CD14-positive monocyte (primary cell): ENCODE results near the gene RARRES1. TPM values are rescaled to one million over a fixed set of nuclear protein-coding genes. Genes with fewer than 3 reads are reported as not detected.

Source experiments
- DNase-seq, 3 donors: peaks; one replicate each; pipeline ENCODE4 v3.0.0-alpha.2; 2011 to 2022
- H2AFZ ChIP-seq: 2 replicates; pipeline ENCODE4 v1.6.0; 2012; ENCODE audit warnings: mild to moderate bottlenecking, low read depth, low read length, inconsistent platforms; ENCODE audit not compliant: insufficient read depth, poor library complexity, severe bottlenecking
- H3K27ac ChIP-seq, 2 donors: 1 replicate in 1 of 2; 2 replicates in 1 of 2; pipeline ENCODE4 v1.5.1; 2012 to 2013; ENCODE audit warnings: low read length in 2 of 2, control low read depth in 1 of 2, inconsistent platforms in 1 of 2, low read depth in 1 of 2, mild to moderate bottlenecking in 1 of 2
- H3K27me3 ChIP-seq, 2 donors: one replicate each; pipeline versions ENCODE4 v1.6.0 to v1.6.1; 2011 to 2013; ENCODE audit warnings: low read length in 2 of 2; ENCODE audit not compliant: control insufficient read depth in 2 of 2, insufficient read depth in 2 of 2
- H3K36me3 ChIP-seq, 2 donors: replicated peaks in 1 of 2; 1 replicate in 1 of 2; 2 replicates in 1 of 2; pipeline versions ENCODE4 v1.5.1 to v1.6.1; 2012 to 2013; ENCODE audit warnings: low read length in 2 of 2, control low read depth in 1 of 2, inconsistent platforms in 1 of 2, mild to moderate bottlenecking in 1 of 2; ENCODE audit not compliant: insufficient read depth in 2 of 2, control insufficient read depth in 1 of 2
- H3K4me1 ChIP-seq, 2 donors: 1 replicate in 1 of 2; 2 replicates in 1 of 2; pipeline versions ENCODE4 v1.5.1 to v1.6.1; 2012 to 2013; ENCODE audit warnings: low read length in 2 of 2, control low read depth in 1 of 2, inconsistent platforms in 1 of 2, mild to moderate bottlenecking in 1 of 2, moderate library complexity in 1 of 2; ENCODE audit not compliant: insufficient read depth in 2 of 2, control insufficient read depth in 1 of 2
- H3K4me2 ChIP-seq: replicated peaks from 2 replicates; pipeline ENCODE3; 2012; ENCODE audit warnings: low read length, moderate library complexity, mild to moderate bottlenecking; ENCODE audit not compliant: poor library complexity, severe bottlenecking; ENCODE audit errors: extremely low read depth
- H3K4me3 ChIP-seq, 3 experiments: fragments of 200-600 bp in 1 of 3; sonication (generic) in 1 of 3; replicated peaks in 1 of 3; 1 replicate in 2 of 3; 2 replicates in 1 of 3; pipeline ENCODE4 v1.5.1; 2011 to 2013; ENCODE audit warnings: low read length in 3 of 3, mild to moderate bottlenecking in 3 of 3, control low read depth in 2 of 3, low read depth in 2 of 3, inconsistent platforms in 1 of 3, moderate library complexity in 1 of 3
- H3K79me2 ChIP-seq: 2 replicates; pipeline ENCODE4 v1.6.0; 2012; ENCODE audit warnings: mild to moderate bottlenecking, control low read depth, inconsistent platforms, low read length, moderate library complexity; ENCODE audit not compliant: insufficient read depth
- H3K9ac ChIP-seq: 2 replicates; pipeline ENCODE4 v1.6.0; 2017; ENCODE audit warnings: low read length, mild to moderate bottlenecking; ENCODE audit not compliant: insufficient read depth, poor library complexity, severe bottlenecking
- H3K9me3 ChIP-seq, 2 donors: replicated peaks in 1 of 2; 1 replicate in 1 of 2; 2 replicates in 1 of 2; pipeline versions ENCODE4 v1.5.1 to v1.6.1; 2012 to 2013; ENCODE audit warnings: low read length in 2 of 2, control low read depth in 1 of 2; ENCODE audit not compliant: control insufficient read depth in 1 of 2, insufficient read depth in 1 of 2
- H4K20me1 ChIP-seq: 2 replicates; pipeline ENCODE4 v1.6.0; 2012; ENCODE audit warnings: mild to moderate bottlenecking, low read length, control low read depth, moderate library complexity; ENCODE audit not compliant: insufficient read depth
- H3K27ac Mint-ChIP-seq, 7 donors: one replicate each; pipeline ENCODE4 v1.8.0; 2020; ENCODE audit warnings: mild to moderate bottlenecking in 7 of 7, mixed read lengths in 7 of 7, moderate library complexity in 6 of 7, inconsistent platforms in 2 of 7
- H3K27me3 Mint-ChIP-seq, 3 donors: one replicate each; pipeline ENCODE4 v1.8.0; 2021 to 2022; ENCODE audit warnings: low read depth in 3 of 3, mild to moderate bottlenecking in 3 of 3, mixed read lengths in 3 of 3, moderate library complexity in 3 of 3, inconsistent platforms in 1 of 3
- H3K36me3 Mint-ChIP-seq, 2 donors: one replicate each; pipeline ENCODE4 v1.8.0; 2020; ENCODE audit warnings: mixed read lengths in 2 of 2, inconsistent platforms in 1 of 2, mild to moderate bottlenecking in 1 of 2
- H3K4me1 Mint-ChIP-seq: one replicate; pipeline ENCODE4 v1.8.0; 2020; ENCODE audit warnings: mild to moderate bottlenecking, mixed read lengths
- H3K4me3 Mint-ChIP-seq, 2 donors: one replicate each; pipeline ENCODE4 v1.8.0; 2020; ENCODE audit warnings: mild to moderate bottlenecking in 2 of 2, mixed read lengths in 2 of 2, moderate library complexity in 1 of 2
- H3K9me3 Mint-ChIP-seq, 7 donors: one replicate each; pipeline ENCODE4 v1.8.0; 2020 to 2022; ENCODE audit warnings: mixed read lengths in 7 of 7, mild to moderate bottlenecking in 6 of 7, moderate library complexity in 6 of 7, inconsistent platforms in 2 of 7
- CTCF ChIP-seq: fragments of 200-600 bp; IDR thresholded peaks from one replicate; pipeline ENCODE4 v1.8.0; 2022; ENCODE audit warnings: antibody characterized with exemption, mild to moderate bottlenecking
- WGBS: methylation state at CpG from one replicate; pipeline ENCODE4 v1.1.5; 2013; ENCODE audit warnings: missing lambda C conversion rate; ENCODE audit not compliant: insufficient coverage; 5-methylcytosine and 5-hydroxymethylcytosine counted together
- intact Hi-C, 2 donors: fragments of 100-400 bp; cut with micrococcal nuclease; formaldehyde crosslinking; loops; one replicate each; pipeline versions ENCODE4 v1.15.0 to v1.15.1; 2023
- polyA plus RNA-seq, 3 donors: library from polyadenylated mRNA; depleted of rRNA in 1 of 3; unstranded in 2 of 3; stranded (reverse) in 1 of 3; fragments of 300-500 nt in 2 of 3; fragments of >200 nt in 1 of 3; fragmentation: Illumina TruSeq in 2 of 3; gene quantifications; 1 replicate in 2 of 3; 2 replicates in 1 of 3; pipeline ENCODE4 v1.2.3, GENCODE V29; 2012 to 2021

Gene RARRES1
- polyA plus RNA-seq, 3 donors = not detected

GRCh38 chr3:158775426-158776410 lies 43.5 kb upstream of the RARRES1 start:
- Histone ChIP-seq H3K4me2 (no peak overlapping the region), H3K4me3 (no peak overlapping the region), H3K36me3 (no peaks in the 10 kb centered on the region), H3K9ac (no peak overlapping the region), H3K27ac (no peak overlapping the region), H3K27me3 (no peaks in the 10 kb centered on the region), H3K9me3 (no peaks in the 10 kb centered on the region), H3K79me2 (no peaks in the 10 kb centered on the region), H4K20me1 (no peaks in the 10 kb centered on the region), H3K4me1 (peaks cover 0 to 5% of the 10 kb centered on the region in 2 donors), H2AFZ (no peak overlapping the region)
- 100% methylated on average over 1 of the region's 3 CpGs for WGBS
- TF ChIP-seq CTCF = no peak
- Mint-ChIP-seq H3K4me1 (peaks cover 13% of the 10 kb centered on the region), H3K4me3 (no peak overlapping the region), H3K9me3 (peaks cover 0 to 4% (median 0%) of the 10 kb centered on the region in 7 donors), H3K27ac (peak overlapping the region in 1 of 7 donors; percentile 42), H3K36me3 (peaks cover 0 to 2% of the 10 kb centered on the region in 2 donors), H3K27me3 (peaks cover 0 to 5% (median 2%) of the 10 kb centered on the region in 3 donors)
- intact Hi-C loops = no loop called here
- no peak for DNase-seq

- H3K4me2 ChIP-seq = no peak overlapping the region
Measured at GRCh38 chr3:158774965-158775364, 42.7 kb upstream of the RARRES1 start.

More at GRCh38 chr3:158774965-158775364, 42.7 kb upstream of the RARRES1 start:
- H3K9me3 ChIP-seq = no peaks in the 10 kb centered on the region
- no peak overlapping the region for H3K27ac ChIP-seq
- no peaks in the 10 kb centered on the region for H4K20me1 ChIP-seq
- intact Hi-C loops = no loop called here
- no peaks in the 10 kb centered on the region for H3K79me2 ChIP-seq
- Mint-ChIP-seq H3K4me1 (peaks cover 13% of the 10 kb centered on the region), H3K36me3 (peaks cover 0 to 2% of the 10 kb centered on the region in 2 donors), H3K27ac (no peak overlapping the region), H3K9me3 (peaks cover 0 to 2% (median 0%) of the 10 kb centered on the region in 7 donors), H3K27me3 (peaks cover 2 to 5% (median 3%) of the 10 kb centered on the region in 3 donors), H3K4me3 (no peak overlapping the region)
- no CpG with 5 or more reads among the region's 2 CpGs for WGBS
- H3K4me1 ChIP-seq = peaks cover 0 to 5% of the 10 kb centered on the region in 2 donors
- no peaks in the 10 kb centered on the region for H3K36me3 ChIP-seq
- no peaks in the 10 kb centered on the region for H3K27me3 ChIP-seq
- TF ChIP-seq CTCF = no peak
- no peak for DNase-seq
- H3K9ac ChIP-seq = no peak overlapping the region
- no peak overlapping the region for H3K4me3 ChIP-seq
- no peak overlapping the region for H2AFZ ChIP-seq
